Stomach smooth muscle (tissue), 2 donors: ENCODE results near the gene GLT8D1.
"Not testable (repeated sequence)": the region's sequence is repeated elsewhere in the genome, so short reads cannot be mapped to it uniquely, and the experiment has no call there.

Experiments used
- H3K27ac ChIP-seq: one replicate; pipeline ENCODE4 v1.7.0; 2013; ENCODE audit warnings: mild to moderate bottlenecking, low read length, inconsistent platforms
- H3K27me3 ChIP-seq, 2 donors: one replicate each; pipeline ENCODE4 v1.7.0; 2013; ENCODE audit warnings: low read length in 2 of 2; ENCODE audit not compliant: insufficient read depth in 2 of 2, control insufficient read depth in 1 of 2
- H3K36me3 ChIP-seq, 2 donors: one replicate each; pipeline ENCODE4 v1.7.0; 2013; ENCODE audit warnings: low read length in 2 of 2; ENCODE audit not compliant: control insufficient read depth in 2 of 2, insufficient read depth in 2 of 2
- H3K4me1 ChIP-seq: one replicate; pipeline ENCODE4 v1.7.0; 2013; ENCODE audit warnings: low read length; ENCODE audit not compliant: control insufficient read depth, insufficient read depth
- H3K4me3 ChIP-seq, 2 donors: one replicate each; pipeline ENCODE4 v1.7.0; 2013; ENCODE audit warnings: low read length in 2 of 2
- H3K9ac ChIP-seq, 2 donors: one replicate each; pipeline ENCODE4 v1.7.0; 2013; ENCODE audit warnings: low read length in 2 of 2, mild to moderate bottlenecking in 1 of 2
- H3K9me3 ChIP-seq, 2 donors: one replicate each; pipeline ENCODE4 v1.7.0; 2013; ENCODE audit warnings: low read length in 2 of 2; ENCODE audit not compliant: control insufficient read depth in 2 of 2
- donor health status: healthy.
- donor health status: Pancreatic carcinoma.

GLT8D1 gene

DNA sequence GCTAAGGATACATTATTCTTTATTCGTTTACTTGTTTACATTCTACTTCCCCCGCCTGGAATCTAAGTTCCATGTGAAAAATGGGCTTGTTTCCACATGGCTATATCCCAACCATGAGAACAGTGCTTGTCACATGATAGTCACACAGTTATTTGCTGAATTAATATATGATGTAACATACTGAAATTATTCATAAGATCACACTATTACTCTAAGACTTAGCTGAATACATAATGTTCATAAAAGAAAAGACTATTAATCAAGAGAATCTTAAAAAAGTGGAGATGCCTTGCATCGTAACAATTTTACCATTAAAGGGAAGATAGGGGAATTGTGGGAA lies 26.4 kb downstream of the GLT8D1 start:
- Histone ChIP-seq H3K9me3 (no peaks in the 10 kb centered on the region), H3K27ac (no peak overlapping the region), H3K4me3 (no peak overlapping the region), H3K27me3 (no peaks in the 10 kb centered on the region), H3K9ac (no peak overlapping the region), H3K4me1 (peaks cover 8% of the 10 kb centered on the region), H3K36me3 (peaks cover 27 to 34% of the 10 kb centered on the region in 2 donors)

GRCh38 chr3:52678265-52679198 lies 27.1 kb downstream of the GLT8D1 start:
- H3K27ac ChIP-seq = no peak overlapping the region
- H3K36me3 ChIP-seq = peaks cover 27 to 34% of the 10 kb centered on the region in 2 donors
- no peaks in the 10 kb centered on the region for H3K27me3 ChIP-seq
- no peak overlapping the region for H3K9ac ChIP-seq
- H3K4me3 ChIP-seq = no peak overlapping the region
- no peaks in the 10 kb centered on the region for H3K9me3 ChIP-seq
- peaks cover 4% of the 10 kb centered on the region for H3K4me1 ChIP-seq

GRCh38 chr3:52676201-52676600 lies 29.4 kb downstream of the GLT8D1 start:
- not testable (repeated sequence) for H3K4me3 ChIP-seq, H3K27me3 ChIP-seq, H3K9me3 ChIP-seq, H3K27ac ChIP-seq, H3K4me1 ChIP-seq, H3K9ac ChIP-seq
- peaks cover 33 to 34% of the 10 kb centered on the region in 2 donors for H3K36me3 ChIP-seq

DNA sequence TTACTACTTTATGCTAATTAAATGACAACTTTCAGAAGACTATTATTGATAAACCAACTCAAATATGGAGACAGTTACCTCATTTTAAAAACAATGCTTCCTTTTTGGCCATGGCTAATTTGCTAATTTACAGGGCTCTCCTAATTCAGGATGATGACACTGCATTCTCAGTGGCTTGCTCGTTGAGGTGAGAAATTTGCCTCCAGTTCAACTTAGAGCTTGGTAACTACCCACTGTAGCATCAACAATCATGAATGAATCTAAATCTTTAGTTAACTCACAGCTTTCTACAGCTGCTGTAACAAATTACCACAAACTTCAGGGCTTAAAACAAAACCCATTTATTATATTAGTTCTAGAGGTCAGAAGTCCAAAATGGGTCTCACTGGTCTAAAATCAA lies 33.9 kb downstream of the GLT8D1 start:
- Histone ChIP-seq H3K27ac (peak overlapping the region; percentile 53), H3K27me3 (no peaks in the 10 kb centered on the region), H3K9ac (no peak overlapping the region), H3K9me3 (no peaks in the 10 kb centered on the region), H3K4me1 (peaks cover 4% of the 10 kb centered on the region), H3K36me3 (peaks cover 13 to 14% of the 10 kb centered on the region in 2 donors), H3K4me3 (no peak overlapping the region)

GRCh38 chr3:52670621-52671521 lies 34.7 kb downstream of the GLT8D1 start:
- Histone ChIP-seq H3K4me3 (peak overlapping the region in 1 of 2 donors; percentile 13), H3K9ac (no peak overlapping the region), H3K27ac (peak overlapping the region; percentile 53), H3K9me3 (no peaks in the 10 kb centered on the region), H3K27me3 (no peaks in the 10 kb centered on the region), H3K36me3 (peaks cover 7 to 16% of the 10 kb centered on the region in 2 donors), H3K4me1 (peaks cover 4% of the 10 kb centered on the region)

- H3K27ac ChIP-seq = no peak overlapping the region
- H3K9me3 ChIP-seq = no peaks in the 10 kb centered on the region
- H3K9ac ChIP-seq = no peak overlapping the region
- no peak overlapping the region for H3K4me3 ChIP-seq
- H3K36me3 ChIP-seq = peaks cover 16 to 34% of the 10 kb centered on the region in 2 donors
- no peaks in the 10 kb centered on the region for H3K27me3 ChIP-seq
- no peaks in the 10 kb centered on the region for H3K4me1 ChIP-seq
These were observed 42.5 kb downstream of the GLT8D1 start for GRCh38 chr3:52663098-52663497.

GRCh38 chr3:52660046-52660445 lies 45.5 kb downstream of the GLT8D1 start:
- Histone ChIP-seq H3K4me1 (no peaks in the 10 kb centered on the region), H3K4me3 (no peak overlapping the region), H3K9me3 (no peaks in the 10 kb centered on the region), H3K27me3 (no peaks in the 10 kb centered on the region), H3K36me3 (peaks cover 21 to 33% of the 10 kb centered on the region in 2 donors), H3K27ac (no peak overlapping the region), H3K9ac (no peak overlapping the region)

DNA sequence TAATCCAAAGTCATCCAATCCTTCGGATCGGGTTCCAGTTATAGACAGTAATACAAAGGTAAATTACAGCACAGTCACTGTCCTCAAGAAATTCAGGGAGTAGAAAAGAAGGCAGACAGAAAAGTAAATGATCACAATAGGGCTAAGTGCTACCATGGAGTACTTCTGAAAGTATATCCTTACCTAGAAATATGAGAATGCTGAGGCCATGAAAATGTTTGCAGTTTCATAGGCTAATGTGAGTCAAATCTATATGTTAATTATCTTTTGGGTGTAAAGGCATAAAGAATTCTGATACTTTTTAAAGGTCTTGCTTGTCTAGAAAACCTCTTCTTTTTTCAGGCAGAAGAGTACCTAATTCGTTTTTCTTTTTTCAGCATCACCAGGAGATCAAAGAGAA lies 49.7 kb downstream of the GLT8D1 start:
- H3K27ac ChIP-seq = no peak overlapping the region
- H3K27me3 ChIP-seq = no peaks in the 10 kb centered on the region
- H3K4me3 ChIP-seq = no peak overlapping the region
- H3K9me3 ChIP-seq = no peaks in the 10 kb centered on the region
- no peak overlapping the region for H3K9ac ChIP-seq
- H3K36me3 ChIP-seq = peaks cover 14 to 38% of the 10 kb centered on the region in 2 donors
- no peaks in the 10 kb centered on the region for H3K4me1 ChIP-seq

- Histone ChIP-seq H3K9ac (no peak overlapping the region), H3K27me3 (no peaks in the 10 kb centered on the region), H3K4me1 (no peaks in the 10 kb centered on the region), H3K27ac (no peak overlapping the region), H3K36me3 (peaks cover 36 to 47% of the 10 kb centered on the region in 2 donors), H3K9me3 (no peaks in the 10 kb centered on the region), H3K4me3 (no peak overlapping the region)
These were observed 54.0 kb downstream of the GLT8D1 start for GRCh38 chr3:52651592-52651991.

- Histone ChIP-seq H3K9ac (no peak overlapping the region), H3K9me3 (no peaks in the 10 kb centered on the region), H3K36me3 (peaks cover 27 to 46% of the 10 kb centered on the region in 2 donors), H3K4me1 (no peaks in the 10 kb centered on the region), H3K27ac (no peak overlapping the region), H3K4me3 (no peak overlapping the region), H3K27me3 (no peaks in the 10 kb centered on the region)
These were observed 55.2 kb downstream of the GLT8D1 start for GRCh38 chr3:52650439-52650838.
